ENCODE data around the gene ZHX3. TPM values are rescaled to one million over a fixed set of nuclear protein-coding genes. Genes with fewer than 3 reads are reported as not detected.

ZHX3 gene
- total RNA-seq, 5 donors from 2014 or later (not counting 1 experiment from before 2014, with no cell fraction given): 7.0 to 11.1 (median 10.5) TPM

- no peak overlapping the region for H3K27ac Mint-ChIP-seq
- Histone ChIP-seq H3K9me3 (no peaks in the 10 kb centered on the region), H3K27ac (ENCODE audit: low read length) (no peak overlapping the region), H3K4me1 (ENCODE audit: control insufficient read depth in 1 of 2, extremely low read depth in 1 of 2, insufficient read depth in 2 of 2, low read length in 2 of 2) (peaks cover 0 to 7% of the 10 kb centered on the region in 2 experiments), H3K4me3 (ENCODE audit: control insufficient read depth in 1 of 2, extremely low read depth in 1 of 2, low read length in 1 of 2) (no peak overlapping the region), H3K36me3 (ENCODE audit: control insufficient read depth in 2 of 2, extremely low read depth in 1 of 2, insufficient read depth in 1 of 2, low read length in 1 of 2) (no peaks in the 10 kb centered on the region), H3K27me3 (replicated peaks in 1 of 2; ENCODE audit: control insufficient read depth in 2 of 2, extremely low read depth in 1 of 2, insufficient read depth in 2 of 2, low read length in 1 of 2) (peaks cover 5 to 15% of the 10 kb centered on the region in 2 experiments)
- DNase-seq (no peak), ATAC-seq (replicated peaks in 1 of 4) (no peak)
- H3K27me3 Mint-ChIP-seq: peaks cover 6 to 11% of the 10 kb centered on the region in 2 donors
- ChIA-PET CTCF (no interaction called here), POLR2A (no interaction called here)
- H3K36me3 Mint-ChIP-seq: no peaks in the 10 kb centered on the region
- 98% methylated on average over 7 of the region's 15 CpGs for WGBS (ENCODE audit: insufficient coverage)
- H3K4me3 Mint-ChIP-seq: no peak overlapping the region
- peaks cover 4 to 9% (median 6%) of the 10 kb centered on the region in 3 donors for H3K4me1 Mint-ChIP-seq
- H3K9me3 Mint-ChIP-seq: no peaks in the 10 kb centered on the region
Measured at GRCh38 chr20:41334443-41335421, 17.2 kb upstream of the ZHX3 start.

GRCh38 chr20:41334036-41334435 lies 16.5 kb upstream of the ZHX3 start:
- ChIA-PET POLR2A (no interaction called here), CTCF (no interaction called here)
- Mint-ChIP-seq H3K27me3 (peaks cover 6 to 7% of the 10 kb centered on the region in 2 donors), H3K4me1 (peaks cover 8 to 14% (median 10%) of the 10 kb centered on the region in 3 donors), H3K9me3 (no peaks in the 10 kb centered on the region), H3K4me3 (no peak overlapping the region), H3K36me3 (no peaks in the 10 kb centered on the region), H3K27ac (no peak overlapping the region)
- H3K4me3 ChIP-seq (ENCODE audit: control insufficient read depth in 1 of 2, extremely low read depth in 1 of 2, low read length in 1 of 2): no peak overlapping the region
- ATAC-seq (replicated peaks in 1 of 4): no peak
- peaks cover 2 to 11% of the 10 kb centered on the region in 2 experiments for H3K27me3 ChIP-seq (replicated peaks in 1 of 2; ENCODE audit: control insufficient read depth in 2 of 2, extremely low read depth in 1 of 2, insufficient read depth in 2 of 2, low read length in 1 of 2)
- H3K9me3 ChIP-seq: no peaks in the 10 kb centered on the region
- DNase-seq: no peak
- H3K4me1 ChIP-seq (ENCODE audit: control insufficient read depth in 1 of 2, extremely low read depth in 1 of 2, insufficient read depth in 2 of 2, low read length in 2 of 2): peaks cover 0 to 12% of the 10 kb centered on the region in 2 experiments
- WGBS (ENCODE audit: insufficient coverage): 96% methylated on average over 2 of the region's 2 CpGs
- H3K36me3 ChIP-seq (ENCODE audit: control insufficient read depth in 2 of 2, extremely low read depth in 1 of 2, insufficient read depth in 1 of 2, low read length in 1 of 2): no peaks in the 10 kb centered on the region
- no peak overlapping the region for H3K27ac ChIP-seq (ENCODE audit: low read length)

- no peak overlapping the region for H3K4me3 Mint-ChIP-seq
- ATAC-seq (replicated peaks in 1 of 4): no peak
- POLR2A ChIA-PET: no interaction called here
- Histone ChIP-seq H3K27me3 (replicated peaks in 1 of 2; ENCODE audit: control insufficient read depth in 2 of 2, extremely low read depth in 1 of 2, insufficient read depth in 2 of 2, low read length in 1 of 2) (peaks cover 0 to 5% of the 10 kb centered on the region in 2 experiments), H3K27ac (ENCODE audit: low read length) (no peak overlapping the region), H3K4me3 (ENCODE audit: control insufficient read depth in 1 of 2, extremely low read depth in 1 of 2, low read length in 1 of 2) (no peak overlapping the region), H3K4me1 (ENCODE audit: control insufficient read depth in 1 of 2, extremely low read depth in 1 of 2, insufficient read depth in 2 of 2, low read length in 2 of 2) (peaks cover 0 to 12% of the 10 kb centered on the region in 2 experiments), H3K9me3 (no peaks in the 10 kb centered on the region), H3K36me3 (ENCODE audit: control insufficient read depth in 2 of 2, extremely low read depth in 1 of 2, insufficient read depth in 1 of 2, low read length in 1 of 2) (no peaks in the 10 kb centered on the region)
- CTCF ChIA-PET: no interaction called here
- H3K4me1 Mint-ChIP-seq: peaks cover 10 to 17% (median 10%) of the 10 kb centered on the region in 3 donors
- no peak for DNase-seq
- peaks cover 6 to 7% of the 10 kb centered on the region in 2 donors for H3K27me3 Mint-ChIP-seq
- no peak overlapping the region for H3K27ac Mint-ChIP-seq
- H3K9me3 Mint-ChIP-seq: no peaks in the 10 kb centered on the region
- H3K36me3 Mint-ChIP-seq: no peaks in the 10 kb centered on the region
- 96% methylated on average over 3 of the region's 4 CpGs for WGBS (ENCODE audit: insufficient coverage)
Measured at GRCh38 chr20:41331731-41332130, 14.2 kb upstream of the ZHX3 start.

- Histone ChIP-seq H3K27ac (ENCODE audit: low read length) (no peak overlapping the region), H3K4me1 (ENCODE audit: control insufficient read depth in 1 of 2, extremely low read depth in 1 of 2, insufficient read depth in 2 of 2, low read length in 2 of 2) (peaks cover 0 to 12% of the 10 kb centered on the region in 2 experiments), H3K9me3 (no peaks in the 10 kb centered on the region), H3K36me3 (ENCODE audit: control insufficient read depth in 2 of 2, extremely low read depth in 1 of 2, insufficient read depth in 1 of 2, low read length in 1 of 2) (no peaks in the 10 kb centered on the region), H3K4me3 (ENCODE audit: control insufficient read depth in 1 of 2, extremely low read depth in 1 of 2, low read length in 1 of 2) (no peak overlapping the region), H3K27me3 (replicated peaks in 1 of 2; ENCODE audit: control insufficient read depth in 2 of 2, extremely low read depth in 1 of 2, insufficient read depth in 2 of 2, low read length in 1 of 2) (peaks cover 0 to 3% of the 10 kb centered on the region in 2 experiments)
- Mint-ChIP-seq H3K27ac (no peak overlapping the region), H3K36me3 (no peaks in the 10 kb centered on the region), H3K4me1 (peaks cover 10 to 17% (median 10%) of the 10 kb centered on the region in 3 donors), H3K27me3 (peaks cover 5 to 6% of the 10 kb centered on the region in 2 donors), H3K4me3 (no peak overlapping the region), H3K9me3 (no peaks in the 10 kb centered on the region)
- 80% methylated on average over 1 of the region's 1 CpG for WGBS (ENCODE audit: insufficient coverage)
- ATAC-seq (replicated peaks in 1 of 4): no peak
- DNase-seq: no peak
- ChIA-PET CTCF (interaction anchor here in 1 of 2 donors (0.7 kb wide), 1 partner anchor 415 kb away, joined by 7 read pairs; no protein-coding TSS in a partner anchor), POLR2A (no interaction called here)
Measured at GRCh38 chr20:41330941-41331340, 13.4 kb upstream of the ZHX3 start.

- H3K9me3 Mint-ChIP-seq: no peaks in the 10 kb centered on the region
- no peaks in the 10 kb centered on the region for H3K36me3 Mint-ChIP-seq
- H3K27ac Mint-ChIP-seq: no peak overlapping the region
- peaks cover under 1 to 2% of the 10 kb centered on the region in 2 donors for H3K27me3 Mint-ChIP-seq
- Histone ChIP-seq H3K27me3 (replicated peaks in 1 of 2; ENCODE audit: control insufficient read depth in 2 of 2, extremely low read depth in 1 of 2, insufficient read depth in 2 of 2, low read length in 1 of 2) (peaks cover 0 to 3% of the 10 kb centered on the region in 2 experiments), H3K27ac (ENCODE audit: low read length) (no peak overlapping the region), H3K4me1 (ENCODE audit: control insufficient read depth in 1 of 2, extremely low read depth in 1 of 2, insufficient read depth in 2 of 2, low read length in 2 of 2) (peaks cover 0 to 12% of the 10 kb centered on the region in 2 experiments), H3K9me3 (no peaks in the 10 kb centered on the region), H3K36me3 (ENCODE audit: control insufficient read depth in 2 of 2, extremely low read depth in 1 of 2, insufficient read depth in 1 of 2, low read length in 1 of 2) (no peaks in the 10 kb centered on the region), H3K4me3 (ENCODE audit: control insufficient read depth in 1 of 2, extremely low read depth in 1 of 2, low read length in 1 of 2) (no peak overlapping the region)
- DNase-seq (no peak), ATAC-seq (replicated peaks in 1 of 4) (no peak)
- ChIA-PET CTCF (interaction anchor here in 1 of 2 donors (0.6 to 0.9 kb wide), 3 partner anchors 10 to 1724 kb away, joined by 3 to 7 read pairs (median 6); partner anchors contain the start of gene LPIN3), POLR2A (no interaction called here)
- H3K4me3 Mint-ChIP-seq: no peak overlapping the region
- peaks cover 10 to 17% (median 10%) of the 10 kb centered on the region in 3 donors for H3K4me1 Mint-ChIP-seq
- WGBS (ENCODE audit: insufficient coverage): 100% methylated on average over 2 of the region's 5 CpGs
Measured at GRCh38 chr20:41330343-41330720, 12.8 kb upstream of the ZHX3 start.

- no peaks in the 10 kb centered on the region for H3K27me3 Mint-ChIP-seq
Measured at GRCh38 chr20:41329435-41330342, 12.2 kb upstream of the ZHX3 start.

More at GRCh38 chr20:41329435-41330342, 12.2 kb upstream of the ZHX3 start:
- H3K4me1 Mint-ChIP-seq: peaks cover 10 to 17% (median 10%) of the 10 kb centered on the region in 3 donors
- H3K4me3 ChIP-seq (ENCODE audit: control insufficient read depth in 1 of 2, extremely low read depth in 1 of 2, low read length in 1 of 2): no peak overlapping the region
- H3K4me1 ChIP-seq (ENCODE audit: control insufficient read depth in 1 of 2, extremely low read depth in 1 of 2, insufficient read depth in 2 of 2, low read length in 2 of 2): peaks cover 0 to 12% of the 10 kb centered on the region in 2 experiments
- no peaks in the 10 kb centered on the region for H3K36me3 ChIP-seq (ENCODE audit: control insufficient read depth in 2 of 2, extremely low read depth in 1 of 2, insufficient read depth in 1 of 2, low read length in 1 of 2)
- ATAC-seq (replicated peaks in 1 of 4) (peak; percentile 100), DNase-seq (peak in 32 of 35 experiments; percentile 19 to 65 (median 42))
- no peak overlapping the region for H3K27ac ChIP-seq (ENCODE audit: low read length)
- H3K9me3 ChIP-seq: no peaks in the 10 kb centered on the region
- CTCF ChIA-PET: interaction anchor here (0.5 to 0.9 kb wide), 6 partner anchors 9 to 1725 kb away, joined by 3 to 6 read pairs (median 3); partner anchors contain the start of gene LPIN3 (in 1 of the 2)
- no peaks in the 10 kb centered on the region for H3K36me3 Mint-ChIP-seq
- POLR2A ChIA-PET: interaction anchor here in 1 of 2 donors (0.7 kb wide), 1 partner anchor 129 kb away, joined by 3 read pairs; no protein-coding TSS in a partner anchor
- no peaks in the 10 kb centered on the region for H3K9me3 Mint-ChIP-seq
- H3K27me3 ChIP-seq (replicated peaks in 1 of 2; ENCODE audit: control insufficient read depth in 2 of 2, extremely low read depth in 1 of 2, insufficient read depth in 2 of 2, low read length in 1 of 2): no peaks in the 10 kb centered on the region
- H3K4me3 Mint-ChIP-seq: peak overlapping the region; percentile 7 to 18 (median 16)
- 46% methylated on average over 5 of the region's 14 CpGs for WGBS (ENCODE audit: insufficient coverage)
- peak overlapping the region in 1 of 2 donors; percentile 56 for H3K27ac Mint-ChIP-seq
